Measurements from ENCODE around the gene NSG2. TPM values are rescaled to one million over a fixed set of nuclear protein-coding genes. Genes with fewer than 3 reads are reported as not detected.

Gene NSG2
- total RNA-seq, 1 donor from 2014 or later, result not detected

GRCh38 chr5:174063082-174063756 lies 17.7 kb downstream of the NSG2 start:
- H3K9me3 ChIP-seq, result no peaks in the 10 kb centered on the region
- no peak overlapping the region for H3K27ac ChIP-seq
- no peak overlapping the region for H3K4me3 ChIP-seq
- no peaks in the 10 kb centered on the region for H3K36me3 ChIP-seq
- peaks cover 4% of the 10 kb centered on the region for H3K27me3 ChIP-seq
- TF ChIP-seq, protein P1, sequence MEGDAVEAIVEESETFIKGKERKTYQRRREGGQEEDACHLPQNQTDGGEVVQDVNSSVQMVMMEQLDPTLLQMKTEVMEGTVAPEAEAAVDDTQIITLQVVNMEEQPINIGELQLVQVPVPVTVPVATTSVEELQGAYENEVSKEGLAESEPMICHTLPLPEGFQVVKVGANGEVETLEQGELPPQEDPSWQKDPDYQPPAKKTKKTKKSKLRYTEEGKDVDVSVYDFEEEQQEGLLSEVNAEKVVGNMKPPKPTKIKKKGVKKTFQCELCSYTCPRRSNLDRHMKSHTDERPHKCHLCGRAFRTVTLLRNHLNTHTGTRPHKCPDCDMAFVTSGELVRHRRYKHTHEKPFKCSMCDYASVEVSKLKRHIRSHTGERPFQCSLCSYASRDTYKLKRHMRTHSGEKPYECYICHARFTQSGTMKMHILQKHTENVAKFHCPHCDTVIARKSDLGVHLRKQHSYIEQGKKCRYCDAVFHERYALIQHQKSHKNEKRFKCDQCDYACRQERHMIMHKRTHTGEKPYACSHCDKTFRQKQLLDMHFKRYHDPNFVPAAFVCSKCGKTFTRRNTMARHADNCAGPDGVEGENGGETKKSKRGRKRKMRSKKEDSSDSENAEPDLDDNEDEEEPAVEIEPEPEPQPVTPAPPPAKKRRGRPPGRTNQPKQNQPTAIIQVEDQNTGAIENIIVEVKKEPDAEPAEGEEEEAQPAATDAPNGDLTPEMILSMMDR (IDR thresholded peaks at IDR 0.05), result no peak
- intact Hi-C loops (cut with DNase I), result no loop called here
- ATAC-seq (no peak), DNase-seq (no peak)
- no peaks in the 10 kb centered on the region for H3K4me1 ChIP-seq

DNA sequence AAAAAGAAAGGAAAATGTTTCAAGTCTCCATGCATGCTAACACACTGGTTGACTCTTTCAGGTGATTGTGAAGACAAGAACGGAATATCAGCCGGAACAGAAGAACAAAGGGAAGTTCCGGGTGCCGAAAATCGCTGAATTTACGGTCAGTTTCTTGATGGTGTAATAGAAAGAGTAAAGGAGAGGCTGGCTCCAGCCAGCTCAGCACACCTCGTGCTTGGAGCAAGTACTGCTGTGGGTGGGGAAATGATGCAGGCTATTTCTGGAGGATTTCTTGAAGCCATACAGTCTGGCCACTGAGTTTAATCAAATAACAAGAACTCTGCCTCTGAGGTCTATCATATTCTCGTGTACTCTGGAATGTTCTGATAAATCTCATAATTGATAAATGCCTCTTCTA lies 18.7 kb downstream of the NSG2 start:
- TF ChIP-seq, protein P1 (IDR thresholded peaks at IDR 0.05), result no peak

DNA sequence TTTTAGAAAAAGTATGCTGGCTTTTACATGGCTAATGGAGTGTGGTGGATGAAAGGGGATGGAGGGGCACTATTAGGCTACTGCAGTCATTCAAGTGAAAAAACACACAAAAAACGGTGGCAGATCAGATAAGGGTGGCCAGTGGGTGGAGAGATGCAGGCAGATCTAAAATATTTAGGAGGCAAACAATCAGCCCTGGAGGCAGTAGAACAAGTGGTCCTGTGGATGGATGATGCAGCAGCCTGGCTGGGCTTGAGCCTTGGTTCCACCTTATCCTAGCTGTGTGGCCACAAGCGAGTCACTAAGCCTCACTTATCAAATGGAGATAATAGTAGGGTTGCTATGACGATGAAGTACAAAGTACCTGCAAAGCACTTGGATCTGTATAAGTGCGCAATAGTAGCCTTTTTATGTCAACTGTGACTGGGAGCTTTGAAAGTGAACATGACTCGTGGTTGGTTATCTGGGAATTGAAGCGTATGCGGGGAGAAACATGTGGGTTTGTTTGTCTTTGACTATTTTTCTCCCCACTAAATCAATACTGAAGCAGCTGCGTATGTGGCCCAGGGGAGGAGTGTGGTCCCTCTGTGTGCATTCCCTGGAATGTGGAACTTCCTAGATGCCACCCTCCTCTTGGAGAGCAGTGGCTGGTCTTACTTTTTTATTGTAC lies 20.2 kb downstream of the NSG2 start:
- ATAC-seq (no peak), DNase-seq (no peak)
- TF ChIP-seq, protein P1 (IDR thresholded peaks at IDR 0.05), result no peak
- H3K9me3 ChIP-seq, result no peaks in the 10 kb centered on the region
- H3K27ac ChIP-seq, result no peak overlapping the region
- H3K27me3 ChIP-seq, result peaks cover 4% of the 10 kb centered on the region
- intact Hi-C loops (cut with DNase I), result no loop called here
- no peak overlapping the region for H3K4me3 ChIP-seq
- no peaks in the 10 kb centered on the region for H3K36me3 ChIP-seq
- H3K4me1 ChIP-seq, result no peaks in the 10 kb centered on the region

More for the DNA sequence above, 18.7 kb downstream of the NSG2 start:
- no peaks in the 10 kb centered on the region for H3K9me3 ChIP-seq
- H3K27me3 ChIP-seq, result peaks cover 4% of the 10 kb centered on the region
- H3K4me3 ChIP-seq, result no peak overlapping the region
- ATAC-seq, result no peak
- intact Hi-C loops (cut with DNase I), result no loop called here
- DNase-seq, result no peak
- H3K4me1 ChIP-seq, result no peaks in the 10 kb centered on the region
- no peaks in the 10 kb centered on the region for H3K36me3 ChIP-seq
- H3K27ac ChIP-seq, result no peak overlapping the region

DNA sequence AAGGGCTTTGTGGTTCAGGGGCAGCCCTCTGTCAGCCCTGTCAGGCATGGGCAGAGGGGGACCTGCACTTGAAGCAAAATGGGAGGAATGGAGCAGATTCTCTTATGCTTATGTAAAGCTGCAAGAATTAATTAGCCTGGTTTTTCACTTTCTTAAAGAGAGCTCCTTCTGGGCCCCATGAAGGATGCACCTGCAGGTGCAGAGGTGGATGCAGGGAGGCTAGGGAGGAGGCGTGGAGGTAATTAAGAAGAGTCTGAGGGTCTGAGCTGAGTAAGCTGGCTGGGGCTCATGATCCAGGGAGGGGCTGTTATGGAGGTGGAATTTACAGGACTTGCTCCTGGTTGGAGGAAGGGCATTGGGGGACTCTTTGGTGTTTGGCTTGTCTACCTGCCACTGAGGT lies 22.0 kb downstream of the NSG2 start:
- no peak overlapping the region for H3K4me3 ChIP-seq
- H3K27ac ChIP-seq, result no peak overlapping the region
- intact Hi-C loops (cut with DNase I), result no loop called here
- TF ChIP-seq, protein P1 (IDR thresholded peaks at IDR 0.05), result no peak
- DNase-seq (no peak), ATAC-seq (no peak)
- H3K9me3 ChIP-seq, result no peaks in the 10 kb centered on the region
- no peaks in the 10 kb centered on the region for H3K36me3 ChIP-seq
- no peaks in the 10 kb centered on the region for H3K4me1 ChIP-seq
- H3K27me3 ChIP-seq, result peaks cover 4% of the 10 kb centered on the region

DNA sequence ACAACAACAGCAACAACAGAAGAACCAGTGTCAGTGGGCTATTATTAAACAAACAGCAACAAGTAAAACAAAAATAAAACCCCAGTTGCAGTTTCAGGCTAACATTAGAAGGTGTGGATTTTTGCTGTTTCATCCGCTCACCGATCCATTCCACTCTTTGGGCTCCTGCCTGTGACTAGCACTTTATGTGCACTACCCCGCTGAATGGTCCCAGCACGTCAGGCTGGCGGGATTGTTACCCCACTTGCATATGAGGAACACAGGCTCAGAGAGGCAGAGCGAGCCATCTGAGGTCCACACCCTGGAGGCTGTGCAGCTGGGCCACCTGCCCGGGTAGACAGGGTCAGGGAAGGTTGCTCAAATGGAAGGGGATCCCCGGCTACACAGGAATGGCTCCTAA lies 26.0 kb downstream of the NSG2 start:
- no peak for DNase-seq
- Histone ChIP-seq H3K4me1 (no peaks in the 10 kb centered on the region), H3K9me3 (no peaks in the 10 kb centered on the region), H3K36me3 (no peaks in the 10 kb centered on the region), H3K27ac (no peak overlapping the region), H3K4me3 (no peak overlapping the region), H3K27me3 (no peaks in the 10 kb centered on the region)
- intact Hi-C loops (cut with DNase I), result no loop called here
- no peak for ATAC-seq
- TF ChIP-seq, protein P1 (IDR thresholded peaks at IDR 0.05), result no peak
